A549 treated with AZD9567 at 1 μM for 4 hours (cell line): ENCODE results near the gene GPR37L1. TPM values are rescaled to one million over a fixed set of nuclear protein-coding genes. Genes with fewer than 3 reads are reported as not detected.

Source experiments
- total RNA-seq: library from RNA; stranded (reverse); fragments of 200-300 nt; extraction: Qiagen RNA extraction; gene quantifications from 5 replicates; pipeline ENCODE4 v1.2.3, GENCODE V29; 2022; ENCODE audit not compliant: insufficient read depth

Gene GPR37L1
- total RNA-seq = 0.07 to 0.14 TPM (median 0.11 TPM) in 4 of 5 replicates, not detected in the other

GRCh38 chr1:202122639-202123335 lies at the start of gene GPR37L1:
TSS of gene GPR37L1 (plus strand) at chr1:202122917. CDS start at chr1:202122964, 47 bp downstream.

GRCh38 chr1:202144402-202145067 lies 21.8 kb downstream of the GPR37L1 start, which contains the start of gene ARL8A:
TSS of gene ARL8A (minus strand) at chr1:202144737. CDS start at chr1:202144572, 165 bp downstream.

GRCh38 chr1:202160377-202160940 lies 37.7 kb downstream of the GPR37L1 start, which contains the start of gene PTPN7:
TSS of gene PTPN7 (minus strand) at chr1:202160602. CDS start at chr1:202159402, 1,200 bp downstream.

Other genes with a start within 250 kb of the GPR37L1 start
- 6.7 to 18.2 TPM (median 14.9 TPM) in 5 replicates for gene SHISA4, start 234.0 kb upstream of the GPR37L1 start, total RNA-seq
- not detected in 5 replicates for gene LMOD1, start 176.4 kb upstream of the GPR37L1 start, total RNA-seq
- gene TIMM17A, start 167.4 kb upstream of the GPR37L1 start, total RNA-seq = 99.6 to 218 TPM (median 103 TPM) in 5 replicates
- 73.5 to 91.3 TPM (median 86.3 TPM) in 5 replicates for gene RNPEP, start 140.3 kb upstream of the GPR37L1 start, total RNA-seq
- 61.0 to 169 TPM (median 152 TPM) in 5 replicates for gene ELF3, start 112.3 kb upstream of the GPR37L1 start, total RNA-seq
- gene ARL8A, start 21.8 kb downstream of the GPR37L1 start, total RNA-seq = 38.7 to 55.3 TPM (median 52.1 TPM) in 5 replicates
- gene PTPN7, start 37.7 kb downstream of the GPR37L1 start, total RNA-seq = not detected in 5 replicates
- 0.49 to 0.74 TPM (median 0.64 TPM) in 5 replicates for gene LGR6, start 70.9 kb downstream of the GPR37L1 start, total RNA-seq
- 63.5 to 77.2 TPM (median 75.0 TPM) in 5 replicates for gene UBE2T, start 219.0 kb downstream of the GPR37L1 start, total RNA-seq
- gene PPP1R12B, start 225.8 kb downstream of the GPR37L1 start, total RNA-seq = 1.5 to 2.8 TPM (median 1.7 TPM) in 5 replicates